Measurements from ENCODE around the gene CDC25C.

The CDC25C gene

DNA sequence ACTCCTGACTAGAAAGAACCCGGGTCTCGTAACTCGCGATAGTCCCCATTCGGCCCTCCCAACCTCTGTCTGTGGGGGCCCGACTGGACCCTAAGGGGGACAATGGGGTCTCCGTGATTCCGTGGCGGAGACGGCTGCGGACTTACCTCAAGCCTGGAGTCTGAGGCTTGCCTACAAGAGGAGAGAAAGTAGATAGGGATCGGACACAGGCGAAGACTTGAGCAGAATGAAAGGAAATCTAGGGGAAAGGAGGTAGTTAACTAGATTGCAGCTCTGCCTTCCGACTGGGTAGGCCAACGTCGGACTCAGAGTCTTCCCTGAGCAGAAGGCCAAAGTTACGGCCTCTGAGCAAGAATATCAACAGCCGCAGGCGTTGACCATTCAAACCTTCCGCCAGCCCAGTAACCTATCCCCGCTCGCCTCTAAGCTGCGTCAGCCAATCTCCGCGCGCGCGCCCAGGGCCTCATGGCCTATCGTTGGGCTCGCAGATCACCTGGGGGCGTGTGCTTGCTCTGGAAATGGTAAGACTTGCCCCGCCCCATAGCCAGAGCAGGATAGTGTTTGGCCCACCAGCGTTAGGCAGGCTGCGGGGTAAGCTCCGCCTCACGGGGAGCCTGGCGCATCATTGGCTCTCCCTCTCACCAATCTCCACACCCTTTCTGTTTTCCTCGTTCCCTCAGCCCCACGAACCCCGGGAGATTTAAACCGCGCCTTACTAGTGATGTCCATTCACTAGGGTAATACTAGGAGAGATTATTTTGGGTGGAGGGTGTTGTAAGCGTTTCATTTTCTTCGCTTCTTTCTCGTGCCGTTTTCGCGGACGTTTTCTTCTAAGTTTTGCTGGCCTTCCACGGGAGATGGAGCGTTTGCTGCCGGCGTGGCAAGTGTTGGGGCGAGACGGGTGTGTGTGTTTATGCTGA, at the start of gene CDC25C:
TSS of gene CDC25C (minus strand) at position 356 of the 920 bp plus-strand sequence. CDS start 624 bp downstream, outside the sequence.
- peak; percentile 99 for DNase-seq

DNA sequence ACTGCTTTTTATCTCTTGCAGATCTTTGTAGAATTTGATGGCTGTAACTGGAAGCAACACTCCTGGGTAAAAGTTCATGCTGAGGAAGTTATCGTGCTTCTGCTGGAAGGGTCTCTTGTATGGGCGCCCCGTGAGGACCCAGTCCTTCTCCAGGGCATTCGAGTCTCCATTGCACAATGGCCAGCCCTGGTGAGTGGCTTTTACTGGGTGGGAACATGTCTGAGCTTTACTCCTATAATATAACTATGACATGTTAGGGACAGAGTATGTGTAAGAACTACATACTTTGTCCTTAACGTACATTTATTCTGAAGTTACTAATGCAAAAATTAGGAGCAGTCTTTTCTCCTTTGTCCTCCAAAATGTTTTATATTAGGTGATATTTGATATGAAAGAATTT, 41.0 kb upstream of the CDC25C start:
- DNase-seq: no peak

DNA sequence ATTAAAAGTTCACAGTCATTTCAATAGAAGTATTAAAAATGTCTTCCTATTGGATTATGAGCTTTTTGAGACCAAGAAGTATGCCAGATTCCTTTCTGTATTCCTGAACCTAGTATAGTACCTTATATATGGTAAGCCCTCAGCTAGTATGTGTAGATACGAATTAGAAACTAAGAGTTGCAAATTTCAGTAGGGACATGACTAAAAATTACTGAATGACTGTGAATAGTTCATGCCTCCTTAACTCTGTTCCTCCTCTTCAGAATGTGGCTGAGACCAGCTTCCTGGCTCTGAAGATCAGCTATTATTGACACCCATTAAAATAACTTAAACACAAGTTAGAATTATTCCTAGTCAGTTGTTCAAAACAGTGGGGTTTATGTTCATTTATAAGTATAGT, 40.6 kb upstream of the CDC25C start:
- DNase-seq: no peak

- DNase-seq: no peak
Measured at GRCh38 chr5:138371454-138371853, 39.9 kb upstream of the CDC25C start.

- DNase-seq: no peak
Measured at GRCh38 chr5:138370537-138370936, 38.9 kb upstream of the CDC25C start.

DNA sequence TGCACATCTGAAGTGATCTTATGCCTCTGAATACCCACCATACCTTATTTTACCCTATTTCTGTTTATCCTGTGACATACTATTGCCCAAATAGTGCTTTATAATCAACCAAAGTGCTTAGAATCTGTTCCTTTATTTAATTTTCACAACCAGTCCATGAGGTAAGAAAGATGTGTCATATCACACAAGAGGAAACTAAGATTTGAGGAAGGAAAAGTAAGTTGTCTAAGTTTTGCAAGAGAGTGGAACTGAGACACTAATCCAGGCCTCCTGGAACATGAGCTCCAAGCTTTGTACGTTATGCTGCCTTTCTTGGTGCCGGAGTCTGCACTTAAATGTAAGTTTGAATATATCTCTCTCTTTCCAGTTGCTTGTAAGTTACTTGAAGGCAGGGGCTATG, 38.1 kb upstream of the CDC25C start:
- no peak for DNase-seq

- no peak for DNase-seq
Measured at GRCh38 chr5:138369261-138369660, 37.7 kb upstream of the CDC25C start.

- no peak for DNase-seq
Measured at GRCh38 chr5:138366632-138367382, 35.2 kb upstream of the CDC25C start.

GRCh38 chr5:138364576-138364975, 33.0 kb upstream of the CDC25C start:
- no peak for DNase-seq

GRCh38 chr5:138360941-138361452, 29.4 kb upstream of the CDC25C start:
- no peak for DNase-seq

DNA sequence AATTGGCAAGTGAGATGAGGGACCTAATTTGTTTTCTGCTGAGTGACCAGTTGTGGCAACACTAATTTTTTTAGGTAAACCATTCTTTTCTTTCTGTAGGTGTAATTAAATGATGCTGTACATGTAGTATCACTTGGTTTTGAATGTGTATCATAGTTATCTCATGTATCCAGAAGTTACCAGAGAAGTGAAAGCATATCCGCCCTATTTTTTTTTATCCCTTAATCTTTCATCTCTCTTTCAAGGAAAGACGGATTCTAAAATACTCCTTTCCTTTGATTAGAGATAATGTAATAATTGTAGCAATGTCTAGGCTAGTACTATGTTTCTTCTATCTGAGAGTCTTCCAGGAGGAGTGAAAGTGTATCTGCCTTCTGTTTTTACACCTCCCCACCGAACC, 28.0 kb upstream of the CDC25C start:
- no peak for DNase-seq

DNA sequence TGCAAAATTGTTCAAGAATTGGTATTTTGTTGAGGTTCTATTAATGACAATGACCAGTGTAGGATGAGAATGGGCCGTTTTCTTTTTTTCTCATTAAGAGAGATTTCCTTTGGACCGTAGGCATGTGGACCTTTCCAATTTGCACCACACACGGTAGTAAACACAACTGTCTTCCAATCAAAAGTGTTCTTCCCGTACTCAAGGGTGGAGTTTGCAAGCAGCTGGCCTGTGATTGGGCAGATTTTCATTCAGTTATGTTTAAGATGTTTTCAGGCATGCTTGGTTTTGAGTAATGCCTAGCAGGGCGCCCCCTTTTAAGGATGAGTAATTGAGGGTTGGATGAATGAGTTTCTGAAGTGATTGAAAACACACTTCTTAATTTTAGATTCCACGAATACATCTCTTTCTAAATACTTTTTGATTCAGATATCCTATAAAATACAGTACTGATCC, 23.3 kb upstream of the CDC25C start:
- peak; percentile 40 for DNase-seq

- DNase-seq: no peak
Measured at GRCh38 chr5:138354387-138354786, 22.8 kb upstream of the CDC25C start.

DNA sequence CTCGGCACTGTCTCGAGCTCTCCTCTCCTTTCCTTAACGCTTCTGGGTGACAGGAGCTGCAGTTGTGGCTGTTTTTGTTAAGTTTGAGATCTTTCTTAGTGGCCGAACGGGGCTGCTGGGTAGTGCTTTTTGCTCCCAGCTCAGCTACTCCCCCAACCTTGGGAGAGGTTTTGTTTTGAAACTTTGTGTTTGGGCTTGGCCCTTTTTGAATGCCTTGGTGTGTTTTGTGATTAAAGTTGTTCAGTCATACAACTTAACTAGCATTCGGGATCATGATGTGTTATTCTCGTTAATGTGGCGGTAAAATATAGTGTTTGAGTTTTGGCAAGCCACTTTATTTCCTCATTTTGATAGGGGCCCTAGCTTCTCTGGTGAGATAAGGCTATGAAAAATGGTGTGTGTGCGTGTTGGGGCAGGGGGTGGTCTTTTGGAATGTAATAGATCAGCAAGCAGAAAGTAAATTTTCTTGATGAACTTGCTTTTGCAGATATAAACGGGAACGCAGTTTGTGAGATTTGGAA, 22.0 kb upstream of the CDC25C start:
- no peak for DNase-seq

DNA sequence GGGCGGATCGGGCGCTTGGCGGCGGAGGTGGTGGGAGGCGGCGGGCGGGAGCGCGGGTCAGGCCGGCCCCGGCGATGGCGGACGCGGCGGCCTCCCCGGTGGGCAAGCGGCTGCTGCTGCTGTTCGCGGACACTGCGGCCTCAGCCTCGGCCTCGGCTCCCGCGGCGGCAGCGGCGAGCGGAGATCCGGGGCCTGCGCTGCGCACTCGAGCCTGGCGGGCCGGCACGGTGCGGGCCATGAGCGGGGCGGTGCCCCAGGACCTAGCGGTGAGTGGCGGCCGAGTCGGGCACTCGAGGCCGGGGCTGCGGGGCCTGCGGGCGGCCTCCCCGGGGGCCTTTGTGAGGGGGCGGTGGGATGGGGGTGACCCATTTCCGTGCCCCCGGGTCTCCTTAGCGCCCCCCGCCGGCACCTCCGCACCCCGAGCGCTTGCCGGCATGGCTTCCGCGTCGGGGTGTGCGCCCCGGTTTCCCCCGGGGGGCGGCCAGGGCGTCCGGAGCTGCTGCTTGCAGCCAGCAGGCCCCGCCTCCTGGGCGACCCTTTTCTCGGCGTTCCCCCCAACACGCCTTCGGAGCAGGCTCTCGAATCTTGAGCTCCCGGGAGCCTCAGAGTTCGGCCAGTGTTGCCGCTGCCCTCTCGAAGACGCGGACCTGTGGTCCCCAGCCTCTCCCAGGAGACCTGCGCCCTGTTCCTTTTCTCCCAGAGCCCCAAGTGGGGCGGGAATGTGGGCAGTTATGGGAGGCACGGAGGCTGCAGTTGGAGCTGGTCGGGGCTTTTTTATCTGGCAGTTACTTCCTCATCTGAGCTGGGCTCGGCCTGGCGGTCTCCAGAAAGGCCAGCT, 21.3 kb upstream of the CDC25C start:
- DNase-seq: no peak

DNA sequence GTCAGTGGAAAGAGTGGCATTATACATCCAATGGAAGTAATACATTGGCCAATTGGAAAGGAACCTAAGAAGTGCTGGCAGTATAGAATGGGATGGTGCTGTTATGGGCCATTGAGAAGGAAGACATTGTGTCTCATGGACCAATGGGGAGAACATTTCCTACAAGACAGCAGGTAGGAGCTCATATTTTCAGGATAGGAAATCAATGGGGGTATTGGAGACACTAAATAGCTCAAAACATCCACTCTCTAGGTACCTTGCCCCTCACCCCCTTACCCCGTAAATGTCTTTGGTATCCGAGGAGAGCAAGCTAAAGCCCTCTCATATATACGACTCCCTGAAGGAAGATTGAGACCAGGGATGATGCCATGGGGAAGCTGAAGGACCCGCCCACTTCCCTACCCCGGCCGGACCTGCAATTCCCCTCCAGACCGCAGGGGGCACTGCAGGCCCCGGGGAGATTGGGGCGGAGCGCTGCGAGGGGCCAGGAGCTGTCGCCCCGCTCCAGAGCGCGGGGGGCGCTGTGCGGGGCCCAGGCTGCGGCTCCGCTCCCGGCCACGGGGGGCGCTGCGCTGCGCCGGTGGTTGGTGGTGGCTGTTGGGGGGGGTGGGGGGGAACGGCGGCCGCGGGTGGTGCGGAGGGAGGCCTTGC, 20.6 kb upstream of the CDC25C start, which contains the start of gene KDM3B:
TSS of gene KDM3B (plus strand) at position 615 of the 651 bp plus-strand sequence. CDS start 111 bp downstream, outside the sequence.
- peak; percentile 49 for DNase-seq

DNA sequence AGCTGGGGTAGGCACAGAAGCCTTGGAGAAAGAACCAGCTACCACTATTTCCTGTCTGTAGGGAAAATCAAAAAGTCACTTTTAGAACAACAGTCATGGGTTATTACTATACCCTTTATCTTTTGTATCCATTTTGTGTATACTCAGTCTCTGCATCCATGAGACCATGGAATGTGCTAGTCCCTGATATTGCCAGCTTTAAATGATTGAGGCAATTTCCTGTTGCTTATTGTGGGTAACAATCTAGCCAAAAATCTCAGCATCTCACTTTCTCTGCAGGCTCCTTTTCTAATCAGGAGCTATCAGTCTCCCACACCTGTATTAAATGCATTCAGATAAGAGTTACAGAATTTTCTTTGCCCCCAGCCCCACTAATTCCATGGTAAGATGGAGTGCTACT, 19.9 kb upstream of the CDC25C start:
- no peak for DNase-seq

DNA sequence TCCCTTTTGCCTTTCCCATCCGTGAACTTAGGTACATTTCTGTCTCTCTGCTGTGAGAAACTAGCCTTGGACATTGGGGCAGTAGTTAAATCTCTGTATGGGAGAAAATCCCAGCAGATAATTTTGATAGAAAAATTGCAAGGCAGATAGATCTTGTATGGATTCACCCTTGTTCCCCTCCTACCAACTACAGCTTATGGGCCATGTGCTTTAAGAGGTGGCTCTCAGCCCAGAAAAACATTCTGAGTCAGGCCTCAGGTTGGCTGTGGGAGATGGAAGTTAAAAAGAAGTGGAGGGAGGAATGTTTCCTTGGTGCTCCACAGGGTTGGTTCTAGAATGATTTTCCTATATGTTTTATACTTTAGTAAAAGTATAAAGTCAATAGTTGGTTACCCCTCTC, 19.5 kb upstream of the CDC25C start:
- DNase-seq: no peak

- no peak for DNase-seq
Measured at GRCh38 chr5:138350563-138350890, 18.9 kb upstream of the CDC25C start.

DNA sequence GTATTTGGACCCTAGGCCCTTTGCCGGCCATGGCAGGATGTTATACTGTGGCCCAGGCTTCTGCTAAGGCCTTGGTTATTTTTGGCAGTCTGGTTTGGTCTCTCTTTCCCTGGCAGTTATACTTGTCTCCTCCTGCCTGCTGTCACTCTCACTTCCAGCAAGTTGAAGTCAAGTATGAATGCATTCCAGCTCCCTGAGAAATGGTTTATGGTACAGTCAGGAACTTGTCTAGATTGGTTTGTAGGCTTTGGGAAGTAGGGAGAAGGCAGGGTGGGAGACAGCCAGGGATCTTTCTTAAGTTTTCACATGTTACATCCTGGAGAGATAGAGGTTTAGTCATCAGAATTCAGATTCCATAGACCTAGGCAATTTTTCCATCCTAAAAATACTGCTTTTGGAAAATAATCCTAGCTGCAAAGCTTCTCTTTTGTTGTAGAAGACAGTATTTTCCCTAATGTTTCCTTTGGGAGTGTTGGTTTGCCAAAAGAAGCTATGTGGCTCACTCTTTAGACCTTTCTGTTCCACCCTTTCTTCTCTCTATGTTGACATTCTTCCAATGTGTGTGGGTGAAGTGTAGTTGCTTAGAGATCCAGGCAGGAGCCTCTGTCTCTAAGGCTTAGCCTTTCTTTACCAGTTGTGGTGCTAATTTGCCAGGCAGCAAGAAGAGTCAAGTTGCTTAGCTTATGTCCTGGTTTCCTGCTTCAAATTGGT, 18.4 kb upstream of the CDC25C start:
- no peak for DNase-seq

- DNase-seq: no peak
Measured at GRCh38 chr5:138346889-138347288, 15.3 kb upstream of the CDC25C start.

Data from DMS 273 treated with DMSO at 0.1 percent for 48 hours (cell line).